ENCODE results near the gene PSMG3. TPM values are rescaled to one million over a fixed set of nuclear protein-coding genes. Genes with fewer than 3 reads are reported as not detected.

The PSMG3 gene
- total RNA-seq, 1 donor, result 24.6 TPM

DNA sequence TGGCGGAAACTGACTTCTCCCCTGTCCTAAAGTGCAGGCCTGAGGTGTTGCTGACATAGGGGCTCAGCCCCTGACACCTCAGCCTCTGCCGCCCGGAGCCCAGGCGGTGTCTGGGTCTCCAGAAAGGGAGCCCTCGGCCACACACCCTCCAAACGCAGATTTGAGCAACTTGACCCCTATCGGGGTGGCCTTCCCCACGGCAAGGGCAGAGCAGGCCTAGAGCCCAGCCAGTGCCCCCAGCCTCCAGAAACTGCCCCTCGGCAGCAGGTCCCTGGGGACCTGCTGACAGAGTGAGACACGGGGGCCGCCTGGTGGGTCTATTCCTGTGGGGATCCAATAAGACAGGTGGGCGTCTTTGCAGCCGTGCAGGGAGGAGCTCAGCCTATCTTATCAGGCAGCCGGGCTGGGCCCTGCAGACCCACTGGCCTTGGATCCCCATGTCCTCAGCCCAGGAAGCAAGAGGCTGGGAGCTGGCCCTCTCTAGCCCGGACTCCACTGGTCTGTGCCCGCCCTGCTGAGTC is 24.9 kb downstream of the PSMG3 start:
- no peak overlapping the region for H3K4me3 ChIP-seq (ENCODE audit: low read depth, low read length)
- TF ChIP-seq, protein P1, sequence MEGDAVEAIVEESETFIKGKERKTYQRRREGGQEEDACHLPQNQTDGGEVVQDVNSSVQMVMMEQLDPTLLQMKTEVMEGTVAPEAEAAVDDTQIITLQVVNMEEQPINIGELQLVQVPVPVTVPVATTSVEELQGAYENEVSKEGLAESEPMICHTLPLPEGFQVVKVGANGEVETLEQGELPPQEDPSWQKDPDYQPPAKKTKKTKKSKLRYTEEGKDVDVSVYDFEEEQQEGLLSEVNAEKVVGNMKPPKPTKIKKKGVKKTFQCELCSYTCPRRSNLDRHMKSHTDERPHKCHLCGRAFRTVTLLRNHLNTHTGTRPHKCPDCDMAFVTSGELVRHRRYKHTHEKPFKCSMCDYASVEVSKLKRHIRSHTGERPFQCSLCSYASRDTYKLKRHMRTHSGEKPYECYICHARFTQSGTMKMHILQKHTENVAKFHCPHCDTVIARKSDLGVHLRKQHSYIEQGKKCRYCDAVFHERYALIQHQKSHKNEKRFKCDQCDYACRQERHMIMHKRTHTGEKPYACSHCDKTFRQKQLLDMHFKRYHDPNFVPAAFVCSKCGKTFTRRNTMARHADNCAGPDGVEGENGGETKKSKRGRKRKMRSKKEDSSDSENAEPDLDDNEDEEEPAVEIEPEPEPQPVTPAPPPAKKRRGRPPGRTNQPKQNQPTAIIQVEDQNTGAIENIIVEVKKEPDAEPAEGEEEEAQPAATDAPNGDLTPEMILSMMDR (IDR thresholded peaks at IDR 0.05; ENCODE audit: insufficient read depth, low read depth, low read length), result no peak
- no peak for DNase-seq (ENCODE audit: low read depth)

DNA sequence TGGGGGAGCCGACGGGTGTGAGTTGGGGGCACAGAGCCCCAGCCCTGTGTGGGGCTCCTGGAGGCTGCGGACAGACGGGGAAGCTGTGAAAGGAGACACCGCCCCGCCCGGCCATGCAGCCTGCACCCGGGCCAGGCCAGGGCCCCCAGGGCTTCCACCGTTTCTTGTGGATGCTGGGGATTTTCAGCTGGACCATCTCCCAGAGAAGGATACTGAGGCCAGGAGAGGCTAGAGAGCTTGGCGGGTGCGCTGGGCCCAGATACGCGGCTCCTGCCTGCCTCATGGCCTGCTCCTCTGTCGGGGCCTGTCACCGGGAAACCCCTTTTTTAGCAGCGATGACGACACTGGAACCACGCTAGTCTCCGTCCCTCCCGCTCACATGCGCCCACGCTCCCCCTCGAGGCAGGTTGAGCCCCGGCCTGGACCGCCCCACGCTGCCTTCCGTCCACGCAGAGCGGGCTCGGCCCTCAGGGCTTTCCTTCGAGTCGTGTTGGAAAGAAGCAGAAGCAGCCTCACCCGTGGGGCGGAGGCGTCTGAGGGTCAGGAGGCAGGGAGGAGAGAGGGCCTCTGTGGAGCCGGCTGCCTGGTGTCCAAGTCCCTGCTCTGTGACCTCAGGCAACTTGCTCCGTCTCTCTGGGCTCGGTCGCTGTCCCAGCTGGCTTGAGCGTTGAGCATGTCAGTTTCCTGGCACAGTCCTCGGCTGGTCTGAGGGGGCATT is 25.5 kb downstream of the PSMG3 start:
- no peak for DNase-seq (ENCODE audit: low read depth)
- H3K4me3 ChIP-seq (ENCODE audit: low read depth, low read length), result no peak overlapping the region
- TF ChIP-seq, protein P1 (IDR thresholded peaks at IDR 0.05; ENCODE audit: insufficient read depth, low read depth, low read length), result no peak

DNA sequence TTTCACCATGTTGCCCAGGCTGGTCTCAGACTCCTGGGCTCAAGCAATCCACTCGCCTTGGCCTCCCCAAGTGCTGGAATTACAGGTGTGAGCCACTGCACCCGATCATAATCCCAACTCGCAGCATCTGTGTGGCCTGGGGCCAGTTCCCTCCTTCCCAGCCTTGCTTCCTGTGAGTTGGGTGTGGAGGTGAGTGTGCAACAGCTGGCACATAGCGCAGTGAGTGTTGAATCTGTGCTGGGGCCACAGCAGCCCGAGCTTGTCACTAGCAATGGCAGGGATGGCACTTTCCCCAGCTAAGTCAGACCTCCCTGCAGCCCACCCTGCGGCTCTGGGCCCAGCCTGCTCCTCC is 26.0 kb downstream of the PSMG3 start:
- DNase-seq (ENCODE audit: low read depth), result no peak
- H3K4me3 ChIP-seq (ENCODE audit: low read depth, low read length), result no peak overlapping the region
- TF ChIP-seq, protein P1 (IDR thresholded peaks at IDR 0.05; ENCODE audit: insufficient read depth, low read depth, low read length), result no peak

DNA sequence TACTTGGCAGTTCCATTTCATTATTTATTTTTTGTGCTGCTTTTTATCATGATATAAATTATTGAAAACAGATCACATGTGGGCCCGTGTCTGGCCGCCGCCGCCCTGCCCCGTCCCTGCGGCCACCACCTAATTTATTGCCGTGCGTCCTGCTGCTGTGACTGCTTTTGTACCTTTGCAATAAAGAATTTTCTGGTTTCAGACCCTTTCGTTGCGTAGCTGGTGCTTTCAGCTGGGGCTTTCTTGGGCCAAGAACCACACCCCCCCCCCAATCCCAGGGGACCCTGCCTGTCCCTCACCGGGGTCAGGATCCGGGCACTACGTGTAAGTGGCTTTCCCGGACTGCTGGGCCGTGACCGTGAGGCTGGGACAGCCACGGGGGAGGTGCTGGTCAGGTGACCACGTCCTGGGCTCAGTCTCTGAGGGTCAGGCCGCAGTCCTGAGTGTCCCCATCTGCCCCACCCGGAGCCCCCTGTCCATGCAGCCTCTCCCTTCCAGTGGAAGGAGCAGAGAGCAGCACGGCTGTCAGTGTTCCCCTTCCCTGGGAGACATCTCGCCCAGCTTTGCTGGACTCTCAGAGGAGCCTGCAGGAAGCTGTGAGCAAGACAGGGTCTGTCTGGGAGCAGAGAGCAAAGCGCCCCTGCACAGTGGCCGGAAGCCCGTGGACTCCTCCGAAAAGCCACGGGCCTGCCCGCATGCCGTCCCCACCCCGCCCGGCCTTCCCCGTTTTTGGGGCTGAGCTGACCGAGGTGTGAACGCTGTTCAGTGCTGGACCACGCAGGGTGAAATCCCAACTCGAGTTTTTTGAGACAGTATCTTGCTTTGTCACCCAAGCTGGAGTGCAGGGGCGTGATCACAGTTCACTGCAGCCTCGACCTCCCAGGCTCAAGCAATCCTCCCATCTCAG is 26.7 kb downstream of the PSMG3 start:
- DNase-seq (ENCODE audit: low read depth), result no peak
- H3K4me3 ChIP-seq (ENCODE audit: low read depth, low read length), result no peak overlapping the region
- TF ChIP-seq, protein P1 (IDR thresholded peaks at IDR 0.05; ENCODE audit: insufficient read depth, low read depth, low read length), result no peak

DNA sequence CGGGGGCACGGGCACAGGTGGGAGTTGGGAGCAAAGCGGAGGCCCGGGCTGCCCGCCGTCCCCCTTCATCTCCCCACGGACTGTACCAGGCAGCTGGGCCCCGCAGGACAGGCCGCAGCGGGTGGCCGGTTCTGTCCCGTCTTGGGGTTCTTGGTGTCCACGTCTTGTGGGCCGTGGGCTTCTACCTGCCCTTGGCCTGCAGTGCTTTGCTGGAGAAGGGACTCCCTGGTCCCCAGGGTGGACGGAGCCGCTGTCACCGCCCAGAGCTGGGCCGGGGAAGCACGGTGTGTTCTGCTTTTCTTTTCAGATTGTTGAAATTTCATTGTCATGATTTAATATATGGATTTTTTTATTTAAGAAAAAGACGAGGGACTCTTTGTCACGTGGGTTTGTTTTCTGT is 27.5 kb downstream of the PSMG3 start:
- no peak overlapping the region for H3K4me3 ChIP-seq (ENCODE audit: low read depth, low read length)
- TF ChIP-seq, protein P1 (IDR thresholded peaks at IDR 0.05; ENCODE audit: insufficient read depth, low read depth, low read length), result no peak

DNA sequence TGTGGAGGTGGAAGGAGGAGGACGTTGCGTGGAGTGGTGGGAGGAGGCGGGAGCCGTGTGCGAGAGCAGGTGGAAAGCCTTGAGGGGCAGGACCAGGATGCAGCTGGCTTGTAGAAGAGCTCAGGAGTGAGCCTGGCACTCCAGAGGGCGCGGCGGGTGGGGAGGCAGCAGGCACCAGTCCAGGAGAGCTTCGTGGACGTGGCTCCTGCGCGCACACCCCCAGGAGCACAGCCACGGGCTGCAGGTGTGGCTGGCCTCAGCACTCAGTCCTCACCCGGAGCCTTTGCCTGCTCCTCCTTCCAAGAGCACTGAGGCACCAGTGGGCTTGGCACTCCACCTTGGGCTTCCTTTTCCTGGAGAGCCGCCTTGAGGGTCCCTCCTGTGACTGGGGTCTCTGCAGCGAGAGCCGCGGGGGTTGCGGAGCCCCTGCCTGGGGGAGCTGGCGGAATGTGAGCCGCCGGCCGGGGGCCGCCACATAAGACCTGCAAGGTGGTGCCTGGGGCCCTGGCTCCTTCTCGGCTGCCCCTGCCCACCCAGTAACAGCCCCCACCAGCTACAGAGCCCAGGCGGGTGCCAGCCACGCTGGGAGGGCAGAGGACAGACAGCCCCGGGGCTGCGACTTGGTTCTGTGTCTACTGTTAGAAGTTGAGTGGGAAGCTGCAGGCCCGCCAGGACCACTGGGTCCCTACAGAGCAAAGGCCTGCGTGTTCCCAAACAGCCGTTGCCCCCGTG is 28.2 kb downstream of the PSMG3 start:
- TF ChIP-seq, protein P1 (IDR thresholded peaks at IDR 0.05; ENCODE audit: insufficient read depth, low read depth, low read length), result no peak
- DNase-seq (ENCODE audit: low read depth), result no peak

More for the DNA sequence above, 27.5 kb downstream of the PSMG3 start:
- DNase-seq (ENCODE audit: low read depth), result no peak

More for the DNA sequence above, 28.2 kb downstream of the PSMG3 start:
- H3K4me3 ChIP-seq (ENCODE audit: low read depth, low read length), result no peak overlapping the region

Data from fibroblast of villous mesenchyme (primary cell).